GM19372 (cell line): ENCODE results near the gene FAM149B1.
"Not testable (repeated sequence)": the region's sequence is repeated elsewhere in the genome, so short reads cannot be mapped to it uniquely, and the experiment has no call there.

Source experiments
- ATAC-seq: cut with Tn5 transposase; IDR thresholded peaks from one replicate; pipeline ENCODE4 v1.9.1; 2021; ENCODE audit warnings: mild to moderate bottlenecking, low read depth, moderate library complexity; ENCODE audit not compliant: unreplicated experiment

FAM149B1 gene

GRCh38 chr10:73167783-73168464 lies at the start of gene FAM149B1, which contains the start of gene ECD:
FAM149B1 (plus strand) TSS chr10:73168119; CDS start chr10:73168340, 221 bp downstream.
ECD (minus strand) TSS chr10:73168008; CDS start chr10:73163937, 4,071 bp downstream.
- ATAC-seq, result peak; percentile 95

GRCh38 chr10:73119457-73119856 lies 48.5 kb upstream of the FAM149B1 start:
- ATAC-seq, result no peak

- no peak for ATAC-seq
Observed at GRCh38 chr10:73119952-73120351, 48.0 kb upstream of the FAM149B1 start.

GRCh38 chr10:73126343-73126742 lies 41.6 kb upstream of the FAM149B1 start:
- ATAC-seq, result no peak

- no peak for ATAC-seq
Observed at GRCh38 chr10:73131301-73131700, 36.6 kb upstream of the FAM149B1 start.

GRCh38 chr10:73131913-73132686 lies 35.8 kb upstream of the FAM149B1 start:
- no peak for ATAC-seq

GRCh38 chr10:73134727-73135126 lies 33.2 kb upstream of the FAM149B1 start:
- no peak for ATAC-seq

- no peak for ATAC-seq
Observed at GRCh38 chr10:73136627-73137026, 31.3 kb upstream of the FAM149B1 start.

GRCh38 chr10:73139251-73139650 lies 28.7 kb upstream of the FAM149B1 start:
- ATAC-seq, result no peak

- no peak for ATAC-seq
Observed at GRCh38 chr10:73141603-73142002, 26.3 kb upstream of the FAM149B1 start.

- not testable (repeated sequence) for ATAC-seq
Observed at GRCh38 chr10:73150633-73151413, 17.1 kb upstream of the FAM149B1 start.

- no peak for ATAC-seq
Observed at GRCh38 chr10:73152009-73152408, 15.9 kb upstream of the FAM149B1 start.

- ATAC-seq, result no peak
Observed at GRCh38 chr10:73156054-73156453, 11.9 kb upstream of the FAM149B1 start.

GRCh38 chr10:73159038-73159648 lies 8.8 kb upstream of the FAM149B1 start:
- no peak for ATAC-seq

- ATAC-seq, result no peak
Observed at GRCh38 chr10:73161079-73161478, 6.8 kb upstream of the FAM149B1 start.

- ATAC-seq, result no peak
Observed at GRCh38 chr10:73161662-73162061, 6.3 kb upstream of the FAM149B1 start.

GRCh38 chr10:73163096-73163495 lies 4.8 kb upstream of the FAM149B1 start:
- no peak for ATAC-seq

GRCh38 chr10:73166972-73167371 lies 947 bp upstream of the FAM149B1 start:
- no peak for ATAC-seq

GRCh38 chr10:73167458-73167782 lies 499 bp upstream of the FAM149B1 start:
- ATAC-seq, result no peak

GRCh38 chr10:73168465-73168803 lies 515 bp downstream of the FAM149B1 start:
- ATAC-seq, result peak; percentile 9

- no peak for ATAC-seq
Observed at GRCh38 chr10:73169320-73169719, 1.4 kb downstream of the FAM149B1 start.
